GM12873 (cell line): ENCODE data around the gene TMEM271.

ENCODE experiments used
- CTCF ChIP-seq: IDR thresholded peaks from 2 replicates; pipeline ENCODE4 v1.5.1; 2012; ENCODE audit warnings: low read depth, mild to moderate bottlenecking, moderate library complexity, low read length, control low read depth; ENCODE audit not compliant: insufficient read depth; ENCODE audit errors: missing control alignments

The TMEM271 gene

GRCh38 chr4:560061-560460 is 16.0 kb downstream of the TMEM271 start:
- TF ChIP-seq CTCF, result no peak

- no peak for TF ChIP-seq CTCF
Measured at GRCh38 chr4:555566-556275, 20.4 kb downstream of the TMEM271 start.

GRCh38 chr4:552019-552418 is 24.1 kb downstream of the TMEM271 start:
- no peak for TF ChIP-seq CTCF

GRCh38 chr4:548976-549375 is 27.1 kb downstream of the TMEM271 start:
- TF ChIP-seq CTCF, result no peak

GRCh38 chr4:545612-546011 is 30.5 kb downstream of the TMEM271 start:
- no peak for TF ChIP-seq CTCF

GRCh38 chr4:544386-545105 is 31.5 kb downstream of the TMEM271 start:
- no peak for TF ChIP-seq CTCF

GRCh38 chr4:541271-541670 is 34.8 kb downstream of the TMEM271 start:
- no peak for TF ChIP-seq CTCF
